Raji (cell line): ENCODE measurements around the gene RCAN3.

Source experiments
- POLR2A ChIP-seq: IDR thresholded peaks from 2 replicates; pipeline ENCODE4 v1.6.1; 2011; ENCODE audit warnings: low read depth, low read length, control low read depth; ENCODE audit not compliant: insufficient read depth

The RCAN3 gene

GRCh38 chr1:24575905-24576587 lies 73.4 kb downstream of the RCAN3 start:
- TF ChIP-seq POLR2A, result no peak

GRCh38 chr1:24578846-24579245 lies 76.2 kb downstream of the RCAN3 start:
- no peak for TF ChIP-seq POLR2A

- TF ChIP-seq POLR2A, result no peak
Observed at GRCh38 chr1:24580756-24581155, 78.1 kb downstream of the RCAN3 start.

GRCh38 chr1:24584171-24584647 lies 81.6 kb downstream of the RCAN3 start:
- no peak for TF ChIP-seq POLR2A

- TF ChIP-seq POLR2A, result no peak
Observed at GRCh38 chr1:24586119-24586518, 83.5 kb downstream of the RCAN3 start.

GRCh38 chr1:24586970-24587820 lies 84.6 kb downstream of the RCAN3 start:
- no peak for TF ChIP-seq POLR2A

GRCh38 chr1:24588573-24588972 lies 85.9 kb downstream of the RCAN3 start:
- no peak for TF ChIP-seq POLR2A

GRCh38 chr1:24589200-24589599 lies 86.6 kb downstream of the RCAN3 start:
- TF ChIP-seq POLR2A, result no peak
